22Rv1 (cell line): ENCODE measurements around the gene SSH3.

Source experiments
- H3K27ac ChIP-seq: fragments of 450-650 bp; 2 replicates; pipeline ENCODE4 v1.5.1; 2017
- CTCF ChIP-seq: fragments of 450-650 bp; IDR thresholded peaks from 2 replicates; pipeline ENCODE4 v1.5.1; 2017; ENCODE audit warnings: mild to moderate bottlenecking
- ZFX ChIP-seq: fragments of 450-650 bp; IDR thresholded peaks from 2 replicates; pipeline ENCODE4 v1.6.1; 2017; ENCODE audit warnings: antibody characterized with exemption, borderline replicate concordance

The SSH3 gene

GRCh38 chr11:67299471-67300191, 3.7 kb upstream of the SSH3 start:
- 0 out of 2 replicates have a peak overlapping the region, but pooled peaks have one; percentile 17 for H3K27ac ChIP-seq
- TF ChIP-seq ZFX (no peak), CTCF (no peak)

GRCh38 chr11:67300256-67300755, 3.0 kb upstream of the SSH3 start:
- H3K27ac ChIP-seq: 0 out of 2 replicates have a peak overlapping the region, but pooled peaks have one; percentile 17

GRCh38 chr11:67300756-67301312, 2.5 kb upstream of the SSH3 start:
- TF ChIP-seq ZFX (no peak), CTCF (no peak)
- H3K27ac ChIP-seq: peak overlapping the region; percentile 97; the same call in 1 of the 2 replicates

More at GRCh38 chr11:67300256-67300755, 3.0 kb upstream of the SSH3 start:
- TF ChIP-seq CTCF (no peak), ZFX (no peak)

- TF ChIP-seq ZFX (no peak), CTCF (no peak)
- H3K27ac ChIP-seq: peak overlapping the region; percentile 97
Observed at GRCh38 chr11:67301313-67301921, 1.9 kb upstream of the SSH3 start.

- TF ChIP-seq CTCF: no peak
- no peak for TF ChIP-seq ZFX
- peak overlapping the region; percentile 97 for H3K27ac ChIP-seq
Observed at GRCh38 chr11:67301951-67302516, 1.3 kb upstream of the SSH3 start.

GRCh38 chr11:67302571-67303131, 679 bp upstream of the SSH3 start:
- H3K27ac ChIP-seq: peak overlapping the region; percentile 97
- TF ChIP-seq ZFX: no peak
- TF ChIP-seq CTCF: no peak
